Measurements from ENCODE around the gene LRRC8D.

The LRRC8D gene

DNA sequence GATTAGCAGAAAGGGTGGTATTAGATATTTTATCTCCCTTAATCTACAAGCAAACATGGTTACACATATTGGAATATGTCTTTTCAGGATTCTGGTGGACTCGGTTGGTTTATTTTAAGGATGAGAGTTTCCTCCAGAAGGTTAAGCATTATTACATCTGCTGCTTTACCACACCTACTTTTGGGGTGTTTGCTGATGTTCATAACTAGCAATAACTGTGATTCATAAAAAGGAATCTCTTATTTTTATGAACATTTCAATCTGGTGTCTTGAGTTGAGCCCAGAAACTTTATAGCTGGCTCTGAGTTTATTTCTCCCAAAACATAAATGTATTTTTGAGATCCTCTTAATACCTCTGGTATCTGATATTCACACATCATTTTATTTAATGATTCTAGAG lies 82.7 kb downstream of the LRRC8D start:
- DNase-seq (ENCODE audit: low read depth, low spot score): no peak
- Histone ChIP-seq H3K4me1 (ENCODE audit: control insufficient read depth, insufficient read depth, low read length) (peaks cover 5% of the 10 kb centered on the region; the same call in 1 of the 2 replicates), H3K4me3 (ENCODE audit: low read length) (no peak overlapping the region), H3K27me3 (ENCODE audit: control insufficient read depth, insufficient read depth, low read length) (no peaks in the 10 kb centered on the region), H3K36me3 (ENCODE audit: control insufficient read depth, insufficient read depth, low read length) (no peaks in the 10 kb centered on the region), H3K27ac (ENCODE audit: low read length) (no peak overlapping the region), H3K9me3 (ENCODE audit: control insufficient read depth, insufficient read depth, low read length) (no peaks in the 10 kb centered on the region)
- no CpG with 5 or more reads among the region's 1 CpG for WGBS (ENCODE audit: insufficient coverage, insufficient read length)

DNA sequence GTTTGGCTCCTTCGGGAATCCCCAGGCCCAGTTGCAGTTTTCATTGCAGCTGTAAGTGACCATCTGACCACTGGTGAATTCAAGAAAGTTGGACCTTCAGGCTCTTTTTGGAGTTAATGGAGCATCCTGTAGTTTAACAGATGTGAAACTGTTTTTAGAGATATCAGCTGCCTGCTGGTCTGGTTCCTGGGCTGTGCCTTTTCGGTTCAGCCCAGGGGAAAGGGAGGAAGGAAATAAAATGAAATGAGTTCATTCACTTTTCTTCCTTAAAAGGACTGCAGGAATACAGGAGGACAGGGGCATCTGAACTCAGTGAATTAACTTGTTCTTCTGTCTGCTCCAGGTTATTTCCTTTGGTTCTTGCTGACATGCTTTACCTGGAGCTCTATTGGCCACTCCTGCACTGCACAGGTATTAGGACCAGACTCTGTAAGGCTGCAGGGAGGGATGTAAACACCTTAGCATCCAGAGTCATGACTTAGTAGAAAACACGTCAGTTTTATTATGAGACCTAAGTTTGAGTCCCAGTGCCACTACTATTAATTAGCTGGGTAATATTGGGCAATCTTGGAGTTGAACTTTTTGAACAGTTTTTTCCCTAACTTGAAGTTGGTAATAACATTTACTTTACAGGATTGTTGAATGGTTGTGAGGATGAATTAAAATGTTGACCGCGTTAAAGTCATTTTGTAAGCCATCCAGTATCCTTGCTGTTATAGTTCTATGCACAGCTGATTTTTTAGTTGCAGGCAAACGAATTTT lies 83.6 kb downstream of the LRRC8D start:
- H3K27me3 ChIP-seq (ENCODE audit: control insufficient read depth, insufficient read depth, low read length): no peaks in the 10 kb centered on the region
- no peak for DNase-seq (ENCODE audit: low read depth, low spot score)
- no peak overlapping the region for H3K4me3 ChIP-seq (ENCODE audit: low read length)
- H3K4me1 ChIP-seq (ENCODE audit: control insufficient read depth, insufficient read depth, low read length): peaks cover 5% of the 10 kb centered on the region; the same call in 1 of the 2 replicates
- no peaks in the 10 kb centered on the region for H3K36me3 ChIP-seq (ENCODE audit: control insufficient read depth, insufficient read depth, low read length)
- no peaks in the 10 kb centered on the region for H3K9me3 ChIP-seq (ENCODE audit: control insufficient read depth, insufficient read depth, low read length)
- no peak overlapping the region for H3K27ac ChIP-seq (ENCODE audit: low read length)
- WGBS (ENCODE audit: insufficient coverage, insufficient read length): no CpG with 5 or more reads among the region's 6 CpGs

DNA sequence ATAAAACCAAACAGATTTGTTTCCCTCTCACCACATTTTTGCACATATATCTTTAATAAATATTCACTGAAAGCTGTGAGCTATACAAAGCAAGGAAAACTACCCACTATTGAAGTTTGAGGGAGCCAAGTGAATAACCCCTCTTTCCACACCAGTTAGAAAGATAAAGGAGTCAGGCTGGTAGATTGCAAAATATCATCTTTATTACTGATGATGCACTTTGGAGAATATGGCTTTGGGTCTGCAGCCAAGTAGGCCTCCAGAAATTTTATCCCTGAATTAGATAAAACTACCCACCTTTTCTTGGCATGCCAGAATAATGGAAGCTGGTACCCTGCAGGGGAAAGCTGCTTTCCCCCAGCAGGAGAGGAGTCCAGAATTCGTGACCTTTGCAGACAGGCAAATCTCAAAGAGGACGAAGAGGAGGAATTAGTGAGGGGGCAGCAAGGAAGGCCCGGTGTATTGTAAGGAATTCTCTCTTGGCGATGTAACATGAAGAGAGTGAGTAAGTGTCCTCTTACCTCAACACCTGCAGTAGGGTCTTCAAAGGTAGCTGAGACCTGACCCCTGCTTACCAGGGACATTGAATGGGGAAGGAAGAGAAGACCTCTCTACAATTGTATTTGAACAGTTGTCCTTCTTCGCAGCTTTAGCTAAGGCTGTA lies 84.7 kb downstream of the LRRC8D start:
- DNase-seq (ENCODE audit: low read depth, low spot score): no peak
- Histone ChIP-seq H3K4me1 (ENCODE audit: control insufficient read depth, insufficient read depth, low read length) (peaks cover 5% of the 10 kb centered on the region; the same call in 1 of the 2 replicates), H3K27me3 (ENCODE audit: control insufficient read depth, insufficient read depth, low read length) (no peaks in the 10 kb centered on the region), H3K27ac (ENCODE audit: low read length) (peak overlapping the region; percentile 67), H3K9me3 (ENCODE audit: control insufficient read depth, insufficient read depth, low read length) (no peaks in the 10 kb centered on the region), H3K36me3 (ENCODE audit: control insufficient read depth, insufficient read depth, low read length) (no peaks in the 10 kb centered on the region), H3K4me3 (ENCODE audit: low read length) (no peak overlapping the region)
- no CpG with 5 or more reads among the region's 5 CpGs for WGBS (ENCODE audit: insufficient coverage, insufficient read length)

DNA sequence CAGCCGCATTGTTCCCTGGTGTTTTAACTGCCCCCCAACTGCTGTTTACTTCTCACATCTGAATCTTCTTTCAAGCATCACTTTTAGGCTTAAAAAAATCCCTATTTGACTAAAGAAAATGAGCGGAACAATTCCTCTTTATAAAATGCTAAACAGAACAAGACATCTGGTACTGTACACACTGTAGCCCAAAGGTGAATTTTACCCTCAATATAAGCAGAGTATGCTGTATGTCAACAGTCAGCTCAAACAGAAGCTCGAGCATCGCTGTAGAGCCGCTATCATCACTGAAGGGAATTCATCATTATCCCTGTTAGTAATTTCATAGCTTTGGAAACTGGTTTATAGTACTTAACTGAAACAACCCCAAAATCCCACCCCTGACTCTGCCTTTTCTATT lies 85.3 kb downstream of the LRRC8D start:
- no peak for DNase-seq (ENCODE audit: low read depth, low spot score)
- WGBS (ENCODE audit: insufficient coverage, insufficient read length): no CpG with 5 or more reads among the region's 5 CpGs
- H3K4me3 ChIP-seq (ENCODE audit: low read length): no peak overlapping the region
- H3K27me3 ChIP-seq (ENCODE audit: control insufficient read depth, insufficient read depth, low read length): no peaks in the 10 kb centered on the region
- H3K27ac ChIP-seq (ENCODE audit: low read length): peak overlapping the region; percentile 67
- no peaks in the 10 kb centered on the region for H3K9me3 ChIP-seq (ENCODE audit: control insufficient read depth, insufficient read depth, low read length)
- H3K36me3 ChIP-seq (ENCODE audit: control insufficient read depth, insufficient read depth, low read length): no peaks in the 10 kb centered on the region
- H3K4me1 ChIP-seq (ENCODE audit: control insufficient read depth, insufficient read depth, low read length): peaks cover 5% of the 10 kb centered on the region; the same call in 1 of the 2 replicates

DNA sequence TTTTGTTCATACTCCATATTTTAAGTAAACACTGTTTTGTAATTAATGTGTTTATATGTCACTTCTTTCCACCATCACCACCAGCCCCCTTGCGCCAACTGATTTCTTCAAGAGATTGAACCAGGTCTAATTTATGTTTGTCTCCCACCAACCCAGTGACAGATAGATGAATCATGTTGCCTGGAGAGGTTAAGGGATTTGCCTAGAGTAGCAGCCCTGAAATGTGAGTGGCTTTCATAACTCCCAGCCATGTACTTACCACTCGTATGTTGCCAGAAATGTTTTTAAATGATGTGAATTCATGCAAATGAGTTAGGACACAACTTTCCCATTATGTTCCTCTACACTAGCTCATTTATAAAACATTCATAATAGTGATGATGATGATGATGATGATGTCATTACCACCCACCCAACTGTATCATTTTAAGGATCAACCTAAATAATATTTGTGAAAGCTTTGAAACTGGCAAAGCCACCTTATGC lies 86.9 kb downstream of the LRRC8D start:
- no peak for DNase-seq (ENCODE audit: low read depth, low spot score)
- Histone ChIP-seq H3K9me3 (ENCODE audit: control insufficient read depth, insufficient read depth, low read length) (no peaks in the 10 kb centered on the region), H3K27me3 (ENCODE audit: control insufficient read depth, insufficient read depth, low read length) (no peaks in the 10 kb centered on the region), H3K27ac (ENCODE audit: low read length) (no peak overlapping the region), H3K36me3 (ENCODE audit: control insufficient read depth, insufficient read depth, low read length) (no peaks in the 10 kb centered on the region), H3K4me3 (ENCODE audit: low read length) (no peak overlapping the region), H3K4me1 (ENCODE audit: control insufficient read depth, insufficient read depth, low read length) (peaks cover 8% of the 10 kb centered on the region; the same call in 1 of the 2 replicates)
- no CpG with 5 or more reads among the region's 2 CpGs for WGBS (ENCODE audit: insufficient coverage, insufficient read length)

DNA sequence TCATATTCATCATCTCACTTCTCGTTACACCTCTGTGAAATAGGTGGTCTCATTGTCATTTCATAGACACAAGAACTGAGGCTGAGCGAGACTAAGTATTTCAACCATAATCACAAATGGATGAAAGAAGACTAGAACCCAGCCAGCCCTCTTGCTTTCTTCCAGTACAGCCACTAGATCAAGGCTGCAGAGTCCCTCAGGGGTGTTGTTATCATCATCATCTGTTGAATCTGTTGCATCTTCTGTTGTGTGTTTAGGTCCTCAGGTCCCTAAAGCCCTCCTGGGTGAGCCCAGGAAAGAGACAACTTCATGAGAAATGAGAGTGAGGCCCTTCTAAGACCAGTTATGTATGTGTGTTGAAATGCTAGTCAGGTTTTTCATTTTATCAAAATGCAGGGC lies 87.4 kb downstream of the LRRC8D start:
- Histone ChIP-seq H3K9me3 (ENCODE audit: control insufficient read depth, insufficient read depth, low read length) (no peaks in the 10 kb centered on the region), H3K4me1 (ENCODE audit: control insufficient read depth, insufficient read depth, low read length) (peaks cover 12% of the 10 kb centered on the region; the same call in 1 of the 2 replicates), H3K4me3 (ENCODE audit: low read length) (no peak overlapping the region), H3K36me3 (ENCODE audit: control insufficient read depth, insufficient read depth, low read length) (no peaks in the 10 kb centered on the region), H3K27ac (ENCODE audit: low read length) (no peak overlapping the region), H3K27me3 (ENCODE audit: control insufficient read depth, insufficient read depth, low read length) (no peaks in the 10 kb centered on the region)
- DNase-seq (ENCODE audit: low read depth, low spot score): no peak
- WGBS (ENCODE audit: insufficient coverage, insufficient read length): no CpG with 5 or more reads among the region's 2 CpGs

DNA sequence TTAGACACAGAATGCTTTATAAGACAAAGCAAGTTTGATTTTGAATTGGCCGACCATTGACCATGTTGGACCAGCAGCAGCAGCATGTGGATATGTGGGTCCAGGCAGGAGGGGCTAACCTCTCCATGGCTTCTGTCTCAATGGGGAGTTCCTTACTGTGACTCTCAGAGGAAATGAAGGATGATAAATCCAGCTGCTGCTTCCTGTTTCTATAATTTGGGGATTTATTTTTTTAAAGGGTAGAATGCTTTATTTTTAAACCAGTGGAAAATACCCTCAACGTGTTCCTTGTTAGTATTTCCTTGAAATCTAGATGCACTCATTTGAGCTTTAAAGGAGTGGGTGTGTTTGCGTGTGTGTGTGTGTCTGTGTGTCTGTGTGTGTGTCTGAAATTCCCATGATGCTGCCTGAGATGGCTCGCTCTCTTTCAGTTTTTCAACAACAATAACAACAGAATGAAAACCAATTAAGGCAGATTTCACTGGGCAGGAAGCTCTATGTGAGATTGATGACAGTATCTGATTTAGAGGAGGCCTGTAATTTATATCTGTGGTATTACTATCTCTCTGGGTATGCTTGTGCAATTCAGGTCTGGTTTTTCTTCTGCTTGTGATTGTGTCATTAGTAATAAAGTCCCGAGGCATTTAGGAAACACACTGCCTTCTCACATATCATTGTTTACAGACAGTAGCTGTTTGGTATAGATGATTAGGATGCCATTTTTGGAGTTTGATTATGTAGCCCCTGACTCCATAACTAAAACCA lies 88.0 kb downstream of the LRRC8D start:
- Histone ChIP-seq H3K27me3 (ENCODE audit: control insufficient read depth, insufficient read depth, low read length) (no peaks in the 10 kb centered on the region), H3K4me1 (ENCODE audit: control insufficient read depth, insufficient read depth, low read length) (peaks cover 14% of the 10 kb centered on the region; the same call in 1 of the 2 replicates), H3K36me3 (ENCODE audit: control insufficient read depth, insufficient read depth, low read length) (no peaks in the 10 kb centered on the region), H3K9me3 (ENCODE audit: control insufficient read depth, insufficient read depth, low read length) (no peaks in the 10 kb centered on the region), H3K4me3 (ENCODE audit: low read length) (no peak overlapping the region), H3K27ac (ENCODE audit: low read length) (no peak overlapping the region)
- DNase-seq (ENCODE audit: low read depth, low spot score): no peak
- no CpG with 5 or more reads among the region's 5 CpGs for WGBS (ENCODE audit: insufficient coverage, insufficient read length)

DNA sequence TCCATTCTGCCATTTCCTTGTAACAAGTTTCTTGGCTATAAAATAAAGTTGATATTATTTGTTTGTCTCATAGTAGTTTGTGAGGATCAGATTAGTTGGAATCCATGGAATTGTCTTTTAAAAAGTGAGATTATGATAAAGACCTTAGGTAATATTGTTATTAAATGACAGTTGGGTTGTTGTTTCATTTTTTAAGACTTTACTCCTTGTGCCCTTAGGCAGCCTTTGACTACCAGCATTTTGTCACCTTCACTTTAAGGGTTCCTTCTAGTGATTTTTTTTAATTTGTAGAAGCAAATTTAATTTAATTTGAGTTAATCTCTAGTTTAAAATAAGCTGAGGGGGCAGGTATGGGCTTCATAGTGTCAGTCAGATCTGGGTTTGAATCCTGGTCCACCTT lies 89.4 kb downstream of the LRRC8D start:
- Histone ChIP-seq H3K4me1 (ENCODE audit: control insufficient read depth, insufficient read depth, low read length) (peaks cover 14% of the 10 kb centered on the region; the same call in 1 of the 2 replicates), H3K4me3 (ENCODE audit: low read length) (no peak overlapping the region), H3K27ac (ENCODE audit: low read length) (no peak overlapping the region), H3K36me3 (ENCODE audit: control insufficient read depth, insufficient read depth, low read length) (no peaks in the 10 kb centered on the region), H3K9me3 (ENCODE audit: control insufficient read depth, insufficient read depth, low read length) (no peaks in the 10 kb centered on the region), H3K27me3 (ENCODE audit: control insufficient read depth, insufficient read depth, low read length) (no peaks in the 10 kb centered on the region)
- DNase-seq (ENCODE audit: low read depth, low spot score): no peak

DNA sequence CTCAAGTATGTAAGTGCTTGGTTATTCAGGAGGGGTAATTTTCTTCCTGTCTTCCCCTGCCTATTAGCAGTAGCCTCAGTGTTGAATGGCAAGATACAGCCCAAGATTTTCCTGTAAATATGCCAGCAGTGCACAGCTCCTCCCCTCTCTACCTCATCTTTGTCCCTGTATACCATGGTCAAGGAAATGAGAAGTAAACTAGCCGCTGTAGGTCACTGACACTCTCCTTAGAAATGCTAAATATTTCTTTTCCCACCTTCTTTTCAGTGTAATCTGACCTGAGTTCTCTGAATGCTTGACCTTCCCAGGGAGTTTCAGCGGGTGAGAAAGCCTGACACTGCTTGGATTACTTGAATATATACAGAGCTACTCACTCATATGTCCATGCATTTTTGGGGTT lies 89.9 kb downstream of the LRRC8D start:
- Histone ChIP-seq H3K4me3 (ENCODE audit: low read length) (no peak overlapping the region), H3K27me3 (ENCODE audit: control insufficient read depth, insufficient read depth, low read length) (no peaks in the 10 kb centered on the region), H3K27ac (ENCODE audit: low read length) (no peak overlapping the region), H3K4me1 (ENCODE audit: control insufficient read depth, insufficient read depth, low read length) (peaks cover 13% of the 10 kb centered on the region; the same call in 1 of the 2 replicates), H3K9me3 (ENCODE audit: control insufficient read depth, insufficient read depth, low read length) (no peaks in the 10 kb centered on the region), H3K36me3 (ENCODE audit: control insufficient read depth, insufficient read depth, low read length) (no peaks in the 10 kb centered on the region)
- no peak for DNase-seq (ENCODE audit: low read depth, low spot score)
- WGBS (ENCODE audit: insufficient coverage, insufficient read length): no CpG with 5 or more reads among the region's 2 CpGs

DNA sequence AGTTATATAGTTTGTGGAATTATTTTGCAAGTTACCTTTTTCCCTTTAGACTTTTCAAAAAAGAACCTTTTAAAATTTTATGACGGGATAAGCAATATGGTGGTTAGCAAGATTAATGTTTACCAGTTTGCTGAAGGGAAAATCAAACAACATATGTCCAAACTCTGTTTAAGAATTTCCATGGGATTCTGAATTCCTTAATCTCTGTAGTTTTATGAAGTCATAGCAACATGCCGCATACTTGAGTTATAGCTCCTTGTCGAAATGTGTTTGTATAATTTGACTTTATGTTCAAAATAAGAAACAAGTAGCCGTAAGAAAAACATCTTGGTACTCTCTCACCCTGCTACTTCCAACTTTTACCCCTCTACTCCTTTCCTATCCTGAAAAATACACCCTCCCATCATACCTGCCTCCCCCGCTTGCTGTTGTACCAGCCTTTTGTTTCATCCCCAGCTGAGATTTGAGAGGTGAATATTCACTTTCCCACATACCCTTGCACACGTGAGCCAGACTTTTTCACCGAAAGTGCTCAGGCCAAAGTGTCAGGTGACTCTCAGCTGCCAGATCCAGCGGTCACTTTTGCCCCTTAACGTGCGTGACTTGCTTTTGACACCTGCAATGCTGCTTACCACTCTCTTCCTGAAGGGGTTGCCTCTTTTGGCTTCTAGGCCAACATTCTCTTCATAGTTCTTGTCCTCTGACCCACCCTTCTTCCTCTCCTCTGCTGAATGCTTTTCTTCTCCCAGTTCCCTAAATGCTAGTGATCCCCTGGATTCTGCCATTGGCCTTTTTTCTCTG lies 90.6 kb downstream of the LRRC8D start:
- no CpG with 5 or more reads among the region's 10 CpGs for WGBS (ENCODE audit: insufficient coverage, insufficient read length)
- Histone ChIP-seq H3K9me3 (ENCODE audit: control insufficient read depth, insufficient read depth, low read length) (no peaks in the 10 kb centered on the region), H3K4me1 (ENCODE audit: control insufficient read depth, insufficient read depth, low read length) (peaks cover 12% of the 10 kb centered on the region; the same call in 1 of the 2 replicates), H3K4me3 (ENCODE audit: low read length) (no peak overlapping the region), H3K27me3 (ENCODE audit: control insufficient read depth, insufficient read depth, low read length) (no peaks in the 10 kb centered on the region), H3K36me3 (ENCODE audit: control insufficient read depth, insufficient read depth, low read length) (no peaks in the 10 kb centered on the region), H3K27ac (ENCODE audit: low read length) (no peak overlapping the region)
- DNase-seq (ENCODE audit: low read depth, low spot score): no peak

Data from iPS DF 6.9 (cell line).